Transverse colon (tissue), 4 donors: ENCODE data around the gene CCDC63. TPM values are rescaled to one million over a fixed set of nuclear protein-coding genes. Genes with fewer than 3 reads are reported as not detected.

ENCODE experiments used
- DNase-seq: peaks from one replicate; pipeline ENCODE4 v3.0.0-alpha.2; 2019
- H3K27ac ChIP-seq, 4 donors: fragments of 200-600 bp; sonication (generic); 2 replicates each; pipeline ENCODE4 v1.5.1; 2016 to 2018; ENCODE audit warnings: inconsistent platforms in 4 of 4
- H3K27me3 ChIP-seq: fragments of 200-600 bp; sonication (generic); 2 replicates; pipeline ENCODE4 v1.5.1; 2017; ENCODE audit warnings: inconsistent platforms
- H3K36me3 ChIP-seq, 4 donors: fragments of 200-600 bp; sonication (generic); 2 replicates each; pipeline ENCODE4 v1.5.1; 2017 to 2019; ENCODE audit warnings: inconsistent platforms in 4 of 4
- H3K4me1 ChIP-seq, 4 donors: fragments of 200-600 bp; sonication (generic); 2 replicates each; pipeline ENCODE4 v1.5.1; 2017 to 2020; ENCODE audit warnings: inconsistent platforms in 4 of 4
- H3K4me3 ChIP-seq, 4 donors: fragments of 200-600 bp; sonication (generic); 1 replicate in 1 of 4; 2 replicates in 3 of 4; pipeline versions ENCODE4 v1.5.1 to v1.6.1; 2017 to 2019; ENCODE audit warnings: inconsistent platforms in 4 of 4
- H3K9me3 ChIP-seq, 2 donors: fragments of 200-600 bp; sonication (generic); 2 replicates each; pipeline ENCODE4 v1.5.1; 2017 to 2019; ENCODE audit warnings: inconsistent platforms in 2 of 2
- CTCF ChIP-seq, 5 experiments: fragments of 200-600 bp in 3 of 5; fragments of 450-650 bp in 2 of 5; sonication (generic) in 3 of 5; IDR thresholded peaks; 1 replicate in 2 of 5; 2 replicates in 3 of 5; pipeline ENCODE4 v1.5.1; 2016 to 2017; ENCODE audit warnings: antibody characterized with exemption in 5 of 5, inconsistent platforms in 3 of 5, mild to moderate bottlenecking in 2 of 5, moderate library complexity in 1 of 5
- EP300 ChIP-seq: sonication (generic); formaldehyde crosslinking; IDR thresholded peaks from one replicate; pipeline ENCODE4 v1.6.1; 2017; ENCODE audit warnings: antibody characterized with exemption, low read depth
- POLR2A ChIP-seq: fragments of 450-650 bp; IDR thresholded peaks from one replicate; pipeline ENCODE4 v1.6.1; 2016; ENCODE audit warnings: antibody characterized with exemption, mild to moderate bottlenecking, moderate library complexity
- POLR2AphosphoS5 ChIP-seq, 3 donors: sonication (generic); formaldehyde crosslinking; IDR thresholded peaks; one replicate each; pipeline ENCODE4 v1.6.1; 2016; ENCODE audit warnings: antibody characterized with exemption in 3 of 3
- WGBS, 2 donors: methylation state at CpG; one replicate each; pipeline ENCODE4 v1.1.5; 2018; ENCODE audit warnings: low coverage in 1 of 2; 5-methylcytosine and 5-hydroxymethylcytosine counted together
- in situ Hi-C, 4 donors: fragments of 200-750 bp; cut with MboI; loops; one replicate each; pipeline versions ENCODE4 v1.15.0 to v1.15.1; 2017; ENCODE audit warnings: low sequenced_read_pairs in 3 of 4, low pct_ligation_motif_present in 1 of 4, low pct_unique_long_range_greater_than_20kb in 1 of 4
- intact Hi-C: fragments of 100-400 bp; cut with DNase I; formaldehyde crosslinking; loops from one replicate; pipeline ENCODE4 v1.15.1; 2023; ENCODE audit warnings: low total_unique reads
- total RNA-seq, 4 donors: library from RNA; depleted of rRNA; stranded (reverse); fragments of >200 nt; gene quantifications; one replicate each; pipeline ENCODE4 v1.1.0, GENCODE V29; 2016

Gene CCDC63
- total RNA-seq, 4 donors from 2014 or later = not detected

DNA sequence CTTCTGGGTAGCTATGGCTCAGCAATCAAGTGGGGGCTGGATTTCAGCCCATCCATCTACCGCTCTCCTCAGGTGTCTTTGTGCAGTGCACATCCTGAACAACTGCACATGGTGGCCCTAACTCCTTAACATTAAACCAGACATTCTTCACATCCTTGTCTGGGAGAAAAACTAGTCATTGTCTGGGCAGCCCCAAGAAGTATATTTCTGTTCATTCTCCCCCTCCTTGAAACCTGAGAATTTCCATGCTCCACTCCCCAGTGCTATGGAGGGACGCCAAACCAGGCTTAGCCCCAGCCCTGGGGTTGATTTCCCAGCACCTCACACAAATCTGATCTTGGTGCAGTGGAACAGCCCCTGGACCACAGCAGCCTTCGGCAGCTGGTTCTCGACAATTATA, 60.2 kb downstream of the CCDC63 start:
- Histone ChIP-seq H3K4me1 (no peaks in the 10 kb centered on the region), H3K4me3 (no peak overlapping the region)
- intact Hi-C loops = no loop called here

GRCh38 chr12:110907583-110907982, 60.8 kb downstream of the CCDC63 start:
- Histone ChIP-seq H3K9me3 (no peaks in the 10 kb centered on the region), H3K4me1 (no peaks in the 10 kb centered on the region), H3K4me3 (no peak overlapping the region), H3K27ac (no peak overlapping the region), H3K36me3 (no peaks in the 10 kb centered on the region), H3K27me3 (no peaks in the 10 kb centered on the region)
- TF ChIP-seq EP300 (no peak), POLR2A (no peak), POLR2AphosphoS5 (IDR thresholded peaks at IDR 0.05) (no peak), CTCF (IDR thresholded peaks at IDR 0.05) (no peak)
- WGBS, 2 donors = 62% methylated on average over 7 of the region's 8 CpGs; no CpG with 5 or more reads in 1 of the 2 donors
- intact Hi-C loops (no loop called here), in situ Hi-C loops (no loop called here)
- no peak for DNase-seq

More for the DNA sequence above, 60.2 kb downstream of the CCDC63 start:
- Histone ChIP-seq H3K27me3 (no peaks in the 10 kb centered on the region), H3K9me3 (no peaks in the 10 kb centered on the region), H3K36me3 (no peaks in the 10 kb centered on the region), H3K27ac (no peak overlapping the region)
- in situ Hi-C loops = no loop called here
- 77% methylated on average over 4 of the region's 4 CpGs; no CpG with 5 or more reads in 1 of the 2 donors for WGBS, 2 donors
- TF ChIP-seq POLR2A (no peak), EP300 (no peak), POLR2AphosphoS5 (IDR thresholded peaks at IDR 0.05) (no peak), CTCF (IDR thresholded peaks at IDR 0.05) (no peak)
- no peak for DNase-seq

DNA sequence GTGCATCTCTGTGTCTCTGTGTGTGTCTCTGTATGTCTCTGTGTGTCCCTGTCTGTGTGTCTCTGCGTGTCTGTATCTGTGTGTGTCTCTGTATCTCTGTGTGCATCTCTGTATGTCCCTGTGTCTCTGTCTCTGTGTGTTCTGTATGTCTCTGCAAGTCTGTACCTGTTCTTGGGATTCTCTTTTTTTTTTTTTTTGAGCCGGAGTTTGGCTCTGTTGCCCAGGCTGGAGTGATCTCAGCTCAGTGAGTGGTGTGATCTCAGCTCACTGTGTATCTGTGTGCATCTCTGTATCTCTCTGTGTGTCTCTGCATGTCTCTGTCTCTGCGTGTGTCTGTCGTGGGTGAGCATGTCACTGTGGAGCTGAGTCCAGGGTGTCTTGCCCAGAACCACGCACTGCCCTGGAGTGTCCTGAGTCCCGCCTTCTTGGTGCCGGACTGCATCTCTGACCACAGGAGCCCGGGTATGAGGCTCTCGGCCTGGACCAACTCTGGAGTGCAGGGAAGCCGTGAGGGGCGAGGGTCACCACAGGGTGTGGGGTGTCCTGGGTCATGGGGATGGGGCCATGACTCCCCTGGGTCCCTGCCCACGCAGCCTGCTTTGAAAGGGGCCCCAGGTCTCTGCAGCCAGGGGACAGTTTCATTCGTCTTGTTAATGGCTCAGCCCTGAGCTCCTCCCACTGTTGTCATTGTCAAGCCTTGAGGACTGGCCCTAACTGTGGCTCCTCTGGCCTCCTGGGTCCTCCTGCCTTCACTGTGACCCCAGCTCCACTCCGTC, 61.8 kb downstream of the CCDC63 start:
- H3K27ac ChIP-seq = no peak overlapping the region
- no peak for DNase-seq
- in situ Hi-C loops = no loop called here
- no peak overlapping the region for H3K4me3 ChIP-seq
- 72 to 87% methylated on average over 3 to 14 of the region's 14 CpGs for WGBS, 2 donors
- no peaks in the 10 kb centered on the region for H3K27me3 ChIP-seq
- intact Hi-C loops = no loop called here
- H3K9me3 ChIP-seq = no peaks in the 10 kb centered on the region
- no peaks in the 10 kb centered on the region for H3K4me1 ChIP-seq
- no peaks in the 10 kb centered on the region for H3K36me3 ChIP-seq
- TF ChIP-seq POLR2AphosphoS5 (IDR thresholded peaks at IDR 0.05) = no peak
- TF ChIP-seq CTCF (IDR thresholded peaks at IDR 0.05) = no peak
- TF ChIP-seq POLR2A = no peak
- no peak for TF ChIP-seq EP300

GRCh38 chr12:110912263-110912662, 65.5 kb downstream of the CCDC63 start:
- H3K9me3 ChIP-seq = no peaks in the 10 kb centered on the region
- no peaks in the 10 kb centered on the region for H3K27me3 ChIP-seq
- H3K27ac ChIP-seq = peak overlapping the region in 1 of 4 donors; percentile 48
- H3K4me1 ChIP-seq = no peaks in the 10 kb centered on the region
- DNase-seq = no peak
- no peak overlapping the region for H3K4me3 ChIP-seq
- no peaks in the 10 kb centered on the region for H3K36me3 ChIP-seq
- TF ChIP-seq POLR2A (no peak), CTCF (IDR thresholded peaks at IDR 0.05) (no peak), POLR2AphosphoS5 (IDR thresholded peaks at IDR 0.05) (no peak), EP300 (no peak)
- intact Hi-C loops (no loop called here), in situ Hi-C loops (no loop called here)
- WGBS, 2 donors = 88 to 93% methylated on average over 4 to 6 of the region's 6 CpGs
